GM12878 (cell line): ENCODE measurements around the gene ANKRD44. TPM values are rescaled to one million over a fixed set of nuclear protein-coding genes. Genes with fewer than 3 reads are reported as not detected.
A peak's percentile ranks its signal among the peaks of the same experiment; 100 is the strongest.

Experiments
- ATF2 ChIP-seq: IDR thresholded peaks from 2 replicates; pipeline ENCODE4 v1.6.1; 2012; ENCODE audit warnings: low read length, inconsistent platforms
- CHD1 ChIP-seq: IDR thresholded peaks from 2 replicates; pipeline ENCODE4 v1.6.1; 2012; ENCODE audit warnings: low read depth, low read length, improper control_type of control experiment
- CHD4 ChIP-seq: fragments of 200-600 bp; sonication (generic); IDR thresholded peaks from 2 replicates; pipeline ENCODE4 v1.6.1; 2016; ENCODE audit warnings: mild to moderate bottlenecking
- E4F1 ChIP-seq: fragments of 450-650 bp; IDR thresholded peaks from 2 replicates; pipeline ENCODE4 v1.6.1; 2018; ENCODE audit warnings: borderline replicate concordance, mild to moderate bottlenecking; ENCODE audit not compliant: partially characterized antibody
- GATAD2B ChIP-seq: fragments of 450-650 bp; conservative IDR thresholded peaks from 2 replicates; pipeline ENCODE4 v1.6.1; 2017; ENCODE audit warnings: low read depth, mild to moderate bottlenecking, moderate library complexity
- HDAC6 ChIP-seq: fragments of 200-600 bp; sonication (generic); IDR thresholded peaks from one replicate; pipeline ENCODE4 v1.8.0; 2017; ENCODE audit warnings: antibody characterized with exemption; ENCODE audit not compliant: unreplicated experiment
- HSF1 ChIP-seq: fragments of 150-350 bp; IDR thresholded peaks from 2 replicates; pipeline ENCODE4 v1.6.1; 2014; ENCODE audit warnings: mild to moderate bottlenecking, low read depth, low read length
- IRF4 ChIP-seq: IDR thresholded peaks from 2 replicates; pipeline ENCODE4 v1.6.1; 2011; ENCODE audit warnings: low read depth, low read length
- NBN ChIP-seq: fragments of 450-650 bp; IDR thresholded peaks from 2 replicates; pipeline ENCODE4 v1.6.1; 2016
- NFXL1 ChIP-seq: fragments of 450-650 bp; IDR thresholded peaks from 2 replicates; pipeline ENCODE4 v1.6.1; 2017; ENCODE audit warnings: antibody characterized with exemption, mild to moderate bottlenecking, borderline replicate concordance
- NR2C1 ChIP-seq: fragments of 450-650 bp; IDR thresholded peaks from 2 replicates; pipeline ENCODE4 v1.6.1; 2017; ENCODE audit warnings: antibody characterized with exemption, mild to moderate bottlenecking, moderate library complexity
- PBX3 ChIP-seq: IDR thresholded peaks from 2 replicates; pipeline ENCODE4 v1.6.1; 2011; ENCODE audit warnings: mild to moderate bottlenecking, low read depth, low read length, moderate library complexity; ENCODE audit not compliant: insufficient replicate concordance
- POU2F2 ChIP-seq: IDR thresholded peaks from 3 replicates; pipeline ENCODE4 v1.6.1; 2011; ENCODE audit warnings: low read depth, mild to moderate bottlenecking, low read length, borderline replicate concordance
- RAD51 ChIP-seq: fragments of 450-650 bp; IDR thresholded peaks from 2 replicates; pipeline ENCODE4 v1.6.1; 2016; ENCODE audit warnings: moderate library complexity, mild to moderate bottlenecking, inconsistent platforms
- RB1 ChIP-seq: fragments of 450-650 bp; formaldehyde crosslinking; IDR thresholded peaks from 2 replicates; pipeline ENCODE4 v1.6.1; 2017; ENCODE audit warnings: mild to moderate bottlenecking, borderline replicate concordance
- SKIL ChIP-seq: fragments of 450-650 bp; IDR thresholded peaks from 2 replicates; pipeline ENCODE4 v1.6.1; 2017; ENCODE audit warnings: mild to moderate bottlenecking, low read depth, inconsistent platforms; ENCODE audit not compliant: poor library complexity, severe bottlenecking
- SMAD5 ChIP-seq: IDR thresholded peaks from 2 replicates; pipeline ENCODE4 v1.6.1; 2016; ENCODE audit warnings: antibody characterized with exemption, low read depth
- SMARCA5 ChIP-seq: fragments of 450-650 bp; IDR thresholded peaks from 2 replicates; pipeline ENCODE4 v1.6.1; 2017; ENCODE audit warnings: mild to moderate bottlenecking
- SPI1 ChIP-seq: IDR thresholded peaks from 2 replicates; pipeline ENCODE4 v1.6.1; 2011; ENCODE audit warnings: low read depth, mild to moderate bottlenecking, low read length, moderate library complexity, borderline replicate concordance; ENCODE audit not compliant: insufficient read depth
- STAT1 ChIP-seq: fragments of 450-650 bp; conservative IDR thresholded peaks from 2 replicates; pipeline ENCODE4 v1.6.1; 2014; ENCODE audit warnings: antibody characterized with exemption, mild to moderate bottlenecking
- TAF1 ChIP-seq: IDR thresholded peaks from 2 replicates; pipeline ENCODE4 v1.6.1; 2011; ENCODE audit warnings: mild to moderate bottlenecking, low read depth, low read length, borderline replicate concordance
- TCF3 ChIP-seq: IDR thresholded peaks from 2 replicates; pipeline ENCODE4 v1.6.1; 2012; ENCODE audit warnings: low read depth, mild to moderate bottlenecking, low read length, borderline replicate concordance; ENCODE audit not compliant: insufficient read depth
- YBX1 ChIP-seq: fragments of 450-650 bp; IDR thresholded peaks from 2 replicates; pipeline ENCODE4 v1.6.1; 2016; ENCODE audit warnings: antibody characterized with exemption
- YY1 ChIP-seq: IDR thresholded peaks from 2 replicates; pipeline ENCODE4 v1.6.1; 2011; ENCODE audit warnings: low read depth, mild to moderate bottlenecking, low read length
- ZBED1 ChIP-seq: IDR thresholded peaks from 2 replicates; pipeline ENCODE4 v1.6.1; 2016; ENCODE audit warnings: borderline replicate concordance
- polyA plus RNA-seq, 11 experiments: library from polyadenylated mRNA; depleted of rRNA in 4 of 11; unstranded in 6 of 11; stranded (reverse) in 5 of 11; fragments of >200 nt; fragmentation: Nextera tagmentation in 4 of 11; fragmentation: Illumina TruSeq in 1 of 11; extraction: Ambion mirVana in 4 of 11; extraction: Trizol in 1 of 11; gene quantifications; 1 replicate in 1 of 11; 2 replicates in 10 of 11; pipeline versions ENCODE4 v1.2.1 to v1.2.3, GENCODE V29; 2011 to 2016; ENCODE audit warnings: inconsistent platforms in 2 of 11, missing spikeins in 2 of 11, low read depth in 1 of 11
- total RNA-seq, 4 experiments: library from RNA; depleted of rRNA in 3 of 4; stranded (reverse); fragments of >200 nt in 3 of 4; fragmentation: Illumina TruSeq in 1 of 4; extraction: Trizol in 1 of 4; gene quantifications; 2 replicates each; pipeline versions ENCODE4 v1.2.1 to v1.2.3, GENCODE V29; 2013 to 2021

ANKRD44 gene
- total and polyA plus RNA-seq, 10 of the 15 experiments (the other 5 are each of a cell fraction or from before 2014, with no cell fraction given), result 19.1 to 99.1 (median 59.6) TPM

GRCh38 chr2:197297772-197298318 lies 12.7 kb downstream of the ANKRD44 start (continued):
- TF ChIP-seq SKIL (peak; percentile 58), POU2F2 (no peak), SMARCA5 (no peak), YY1 (peak; percentile 34; the same call in 1 of the 2 replicates), CHD1 (no peak), GATAD2B (no peak), STAT1 (no peak), PBX3 (no peak), RB1 (no peak), TCF3 (no peak), YBX1 (no peak), RAD51 (peak; percentile 80), NR2C1 (no peak), HDAC6 (no peak), HSF1 (no peak), TAF1 (no peak), SMAD5 (no peak), NBN (no peak), NFXL1 (no peak), SPI1 (no peak), CHD4 (no peak), E4F1 (no peak), ZBED1 (peak; percentile 11; the same call in 1 of the 2 replicates), ATF2 (no peak), IRF4 (no peak)
